Psoas muscle (tissue), 8 donors: ENCODE data around the gene MED23. TPM values are rescaled to one million over a fixed set of nuclear protein-coding genes. Genes with fewer than 3 reads are reported as not detected.

Source experiments
- ATAC-seq, 4 donors: fragments of 200-7000 bp; cut with Tn5 transposase; one replicate each; pipeline ENCODE4 v1.9.1; 2020; ENCODE audit warnings: moderate library complexity in 3 of 4, mild to moderate bottlenecking in 2 of 4
- DNase-seq, 2 donors: peaks; one replicate each; pipeline ENCODE4 v3.0.0-alpha.2; 2020
- H3K27ac ChIP-seq: fragments of 200-600 bp; one replicate; pipeline ENCODE4 v1.8.0; 2022
- H3K27me3 ChIP-seq, 3 donors: fragments of 200-600 bp in 1 of 3; one replicate each; pipeline versions ENCODE4 v1.6.1 to v1.8.0; 2013 to 2022; ENCODE audit warnings: low read length in 2 of 3, mild to moderate bottlenecking in 2 of 3, moderate library complexity in 1 of 3; ENCODE audit not compliant: insufficient read depth in 3 of 3
- H3K36me3 ChIP-seq, 2 donors: fragments of 200-600 bp in 1 of 2; one replicate each; pipeline versions ENCODE4 v1.6.1 to v1.8.0; 2013 to 2022; ENCODE audit warnings: low read depth in 1 of 2, mild to moderate bottlenecking in 1 of 2, moderate library complexity in 1 of 2; ENCODE audit not compliant: insufficient read depth in 1 of 2
- H3K4me1 ChIP-seq: fragments of 200-600 bp; one replicate; pipeline ENCODE4 v1.8.0; 2022
- H3K4me3 ChIP-seq: fragments of 200-600 bp; one replicate; pipeline ENCODE4 v1.8.0; 2022; ENCODE audit warnings: mild to moderate bottlenecking
- H3K9me3 ChIP-seq: fragments of 200-600 bp; one replicate; pipeline ENCODE4 v1.8.0; 2022
- CTCF ChIP-seq: fragments of 200-600 bp; IDR thresholded peaks from one replicate; pipeline ENCODE4 v1.8.0; 2022; ENCODE audit warnings: antibody characterized with exemption
- WGBS, 3 donors: extraction: QIAGEN DNeasy Blood & Tissue Kit; methylation state at CpG; one replicate each; pipeline versions ENCODE4 v1.1.6 to v1.1.7; 2013; 5-methylcytosine and 5-hydroxymethylcytosine counted together
- intact Hi-C, 2 donors: fragments of 100-400 bp; cut with DNase I; formaldehyde crosslinking; loops; one replicate each; pipeline versions ENCODE4 v1.11.0 to v1.14.2; 2022
- polyA plus RNA-seq, 3 donors: library from polyadenylated mRNA; stranded (reverse); fragments of 200-250 nt; gene quantifications; one replicate each; pipeline ENCODE4 v1.2.3, GENCODE V29; 2013
- total RNA-seq, 4 donors: library from RNA; stranded (reverse); fragmentation: NEBNext Ultra II Directional in 2 of 4; extraction: Animal tissue kit (Norgen Biotek cat#: 25700) in 2 of 4; gene quantifications; one replicate each; pipeline versions ENCODE4 v1.2.1 to v1.2.4, GENCODE V29; 2021 to 2023
- donor health status: healthy with polysubstance abuse.
- donor health status: DM: no; HTN: no; CAD: no; lungs with moderate emphysema.
- donor health status: Bipolar disorder and iron deficiency.
- donor health status: healthy.
- donor health status: DM: yes; HTN: yes; CAD: no.
- donor health status: DM: no; HTN: no; CAD: no.
- donor health status: DM: no; HTN: no; CAD: no.
- donor health status: DM: yes; HTN: yes; CAD: no.

The MED23 gene
- total and polyA plus RNA-seq, 7 donors = 4.2 to 11.2 (median 8.0) TPM

- DNase-seq (no peak), ATAC-seq (no peak)
- intact Hi-C loops = no loop called here
- Histone ChIP-seq H3K4me3 (no peak overlapping the region), H3K4me1 (no peaks in the 10 kb centered on the region), H3K36me3 (peaks cover 0 to 20% of the 10 kb centered on the region in 2 donors), H3K27me3 (no peaks in the 10 kb centered on the region), H3K9me3 (no peaks in the 10 kb centered on the region), H3K27ac (no peak overlapping the region)
- no peak for TF ChIP-seq CTCF
- WGBS, 3 donors = 95 to 96% (median 95%) methylated on average over 5 of the region's 5 CpGs
Observed at GRCh38 chr6:131575834-131576478, 52.1 kb downstream of the MED23 start.

- intact Hi-C loops = no loop called here
- TF ChIP-seq CTCF = no peak
- Histone ChIP-seq H3K9me3 (no peaks in the 10 kb centered on the region), H3K27ac (no peak overlapping the region), H3K27me3 (no peaks in the 10 kb centered on the region), H3K4me1 (no peaks in the 10 kb centered on the region), H3K36me3 (peaks cover 0 to 7% of the 10 kb centered on the region in 2 donors), H3K4me3 (no peak overlapping the region)
- WGBS, 3 donors = 93 to 96% (median 94%) methylated on average over 4 of the region's 4 CpGs
- ATAC-seq = no peak
- DNase-seq = no peak
Observed at GRCh38 chr6:131574686-131575085, 53.4 kb downstream of the MED23 start.

DNA sequence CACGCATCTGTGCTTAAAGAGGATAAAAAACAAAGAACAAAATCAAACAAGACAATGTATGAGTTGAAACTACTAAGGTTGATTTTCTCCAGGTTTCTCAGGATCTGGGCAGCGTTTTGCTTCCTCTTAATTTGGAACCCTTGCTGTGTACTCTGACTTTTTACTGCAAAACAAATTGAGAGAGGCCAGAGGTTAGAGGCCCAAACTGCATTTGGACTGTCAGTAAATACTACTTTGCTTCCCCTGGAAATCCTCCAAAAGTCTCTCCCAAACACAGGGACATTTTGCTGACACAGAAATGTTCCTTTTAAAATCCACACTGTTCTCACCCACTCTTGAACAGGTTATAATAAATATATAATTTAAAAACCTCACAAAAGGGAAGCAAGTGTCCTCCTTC is 53.9 kb downstream of the MED23 start:
- Histone ChIP-seq H3K4me3 (no peak overlapping the region), H3K27me3 (no peaks in the 10 kb centered on the region), H3K9me3 (no peaks in the 10 kb centered on the region), H3K4me1 (no peaks in the 10 kb centered on the region), H3K36me3 (peaks cover 0 to 3% of the 10 kb centered on the region in 2 donors), H3K27ac (no peak overlapping the region)
- TF ChIP-seq CTCF = no peak
- intact Hi-C loops = no loop called here
- ATAC-seq (no peak), DNase-seq (no peak)
- 53 to 59% (median 54%) methylated on average over 2 of the region's 2 CpGs for WGBS, 3 donors

- 85 to 91% (median 91%) methylated on average over 6 of the region's 6 CpGs for WGBS, 3 donors
- TF ChIP-seq CTCF = no peak
- Histone ChIP-seq H3K9me3 (no peaks in the 10 kb centered on the region), H3K4me1 (no peaks in the 10 kb centered on the region), H3K27ac (no peak within 1 kb of the TSS), H3K4me3 (no peak within 1 kb of the TSS), H3K27me3 (no peaks in the 10 kb centered on the region), H3K36me3 (no peaks in the 10 kb centered on the region)
- DNase-seq (no peak), ATAC-seq (no peak)
- intact Hi-C loops = no loop called here
Observed at GRCh38 chr6:131572686-131573415, 55.2 kb downstream of the MED23 start, which contains the start of gene ARG1. TSS of gene ARG1 (plus strand) at chr6:131573226. CDS start at chr6:131573283, 57 bp downstream.
